Measurements from ENCODE around the gene TGM4.
"Not testable (repeated sequence)": the region's sequence is repeated elsewhere in the genome, so short reads cannot be mapped to it uniquely, and the experiment has no call there.

Gene TGM4

GRCh38 chr3:44915702-44916438, 41.5 kb downstream of the TGM4 start:
- no peak for DNase-seq (ENCODE audit: low spot score)

- no peak for DNase-seq (ENCODE audit: low spot score)
Measured at GRCh38 chr3:44918087-44918486, 43.7 kb downstream of the TGM4 start.

GRCh38 chr3:44918581-44918980, 44.2 kb downstream of the TGM4 start:
- DNase-seq (ENCODE audit: low spot score) = no peak

GRCh38 chr3:44920081-44920480, 45.7 kb downstream of the TGM4 start:
- DNase-seq (ENCODE audit: low spot score) = no peak

GRCh38 chr3:44923632-44924456, 49.4 kb downstream of the TGM4 start:
- peak; percentile 11 for DNase-seq (ENCODE audit: low spot score)

- no peak for DNase-seq (ENCODE audit: low spot score)
Measured at GRCh38 chr3:44924457-44925084, 50.2 kb downstream of the TGM4 start.

- no peak for DNase-seq (ENCODE audit: low spot score)
Measured at GRCh38 chr3:44926172-44926571, 51.8 kb downstream of the TGM4 start.

GRCh38 chr3:44926921-44927320, 52.5 kb downstream of the TGM4 start:
- DNase-seq (ENCODE audit: low spot score) = no peak

- no peak for DNase-seq (ENCODE audit: low spot score)
Measured at GRCh38 chr3:44927371-44927770, 53.0 kb downstream of the TGM4 start.

GRCh38 chr3:44929782-44930181, 55.4 kb downstream of the TGM4 start:
- DNase-seq (ENCODE audit: low spot score) = no peak

GRCh38 chr3:44930911-44931310, 56.5 kb downstream of the TGM4 start:
- DNase-seq (ENCODE audit: low spot score) = no peak

- no peak for DNase-seq (ENCODE audit: low spot score)
Measured at GRCh38 chr3:44931791-44932190, 57.4 kb downstream of the TGM4 start.

GRCh38 chr3:44932271-44932670, 57.9 kb downstream of the TGM4 start:
- DNase-seq (ENCODE audit: low spot score) = no peak

- DNase-seq (ENCODE audit: low spot score) = no peak
Measured at GRCh38 chr3:44932986-44933944, 58.9 kb downstream of the TGM4 start.

GRCh38 chr3:44939581-44940036, 65.2 kb downstream of the TGM4 start:
- no peak for DNase-seq (ENCODE audit: low spot score)

GRCh38 chr3:44942202-44942921, 68.0 kb downstream of the TGM4 start:
- no peak for DNase-seq (ENCODE audit: low spot score)

- no peak for DNase-seq (ENCODE audit: low spot score)
Measured at GRCh38 chr3:44948239-44948638, 73.8 kb downstream of the TGM4 start.

- not testable (repeated sequence) for DNase-seq (ENCODE audit: low spot score)
Measured at GRCh38 chr3:44949770-44950169, 75.4 kb downstream of the TGM4 start.

GRCh38 chr3:44950275-44950734, 75.9 kb downstream of the TGM4 start:
- DNase-seq (ENCODE audit: low spot score) = no peak

GRCh38 chr3:44952689-44953088, 78.3 kb downstream of the TGM4 start:
- no peak for DNase-seq (ENCODE audit: low spot score)

- DNase-seq (ENCODE audit: low spot score) = no peak
Measured at GRCh38 chr3:44954304-44954703, 79.9 kb downstream of the TGM4 start.
